HG03342 (cell line): ENCODE data around the gene ZNF438.
"Not testable (repeated sequence)": the region's sequence is repeated elsewhere in the genome, so short reads cannot be mapped to it uniquely, and the experiment has no call there.

ENCODE experiments used
- ATAC-seq: cut with Tn5 transposase; IDR thresholded peaks from one replicate; pipeline ENCODE4 v1.9.1; 2021; ENCODE audit warnings: mild to moderate bottlenecking, moderate library complexity; ENCODE audit not compliant: unreplicated experiment

Gene ZNF438

DNA sequence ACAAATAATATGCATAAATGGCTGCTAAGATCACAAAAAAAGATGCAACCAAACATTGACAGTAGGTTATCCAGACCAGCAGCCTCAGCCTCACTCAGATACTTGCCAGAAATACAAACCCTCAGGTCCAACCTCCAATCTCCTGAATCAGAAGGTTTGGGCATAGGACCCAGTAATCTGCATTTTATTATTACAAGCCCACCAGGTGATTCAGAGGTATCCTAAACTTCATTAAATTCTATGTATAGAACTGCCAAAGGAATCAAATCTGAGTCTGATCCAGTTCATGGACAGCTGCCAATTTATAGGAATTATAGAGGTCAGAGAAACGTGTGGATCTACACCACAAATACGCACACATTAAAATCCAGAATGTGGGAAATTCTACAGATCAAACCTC lies 41.3 kb downstream of the ZNF438 start:
- ATAC-seq, result no peak

DNA sequence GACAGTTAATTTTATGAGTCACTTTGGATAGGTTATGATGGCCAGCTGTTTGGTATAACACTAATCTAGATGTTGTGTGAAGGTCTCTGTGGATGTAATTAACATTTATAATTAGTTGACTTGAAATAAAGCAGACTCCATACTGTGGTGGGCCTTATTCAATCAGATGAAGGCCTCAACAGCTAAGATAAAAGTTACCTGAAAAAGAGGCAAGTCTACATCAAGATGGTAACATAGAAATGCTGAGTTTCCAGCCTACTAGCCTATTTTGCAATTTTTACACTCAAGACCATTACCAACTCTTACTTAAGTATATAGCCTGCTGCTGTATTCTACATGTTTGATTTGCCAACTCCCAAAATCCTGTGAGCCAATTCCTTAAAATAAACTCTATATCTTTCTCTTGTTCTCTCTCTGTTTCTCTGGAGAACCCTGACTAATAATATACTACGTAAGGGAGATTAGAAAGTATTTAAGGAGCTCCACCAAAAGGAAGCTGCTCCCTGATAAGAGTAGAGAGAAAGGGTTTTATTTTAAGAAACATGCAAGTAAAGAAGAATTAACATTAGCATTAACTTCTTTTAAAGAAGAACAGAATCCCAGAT lies 42.7 kb downstream of the ZNF438 start:
- ATAC-seq, result no peak

DNA sequence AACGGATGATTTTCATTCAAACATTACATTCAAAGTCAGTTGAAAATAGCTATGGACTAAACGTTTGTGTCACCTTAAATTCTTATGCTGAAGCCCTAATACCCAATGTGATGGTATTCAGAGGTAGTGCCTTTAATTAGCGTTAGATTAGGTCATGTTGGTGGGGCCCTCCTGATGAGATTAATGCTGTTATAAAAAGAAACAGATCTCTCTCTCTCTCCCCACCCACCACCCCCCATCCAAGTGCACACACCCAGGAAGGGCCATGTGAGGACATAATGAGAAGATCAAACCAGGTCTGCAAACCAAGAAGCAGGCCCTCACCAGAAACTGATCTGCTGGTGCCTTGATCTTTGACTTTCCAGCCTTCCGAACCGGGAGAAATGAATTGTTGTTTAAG lies 44.2 kb downstream of the ZNF438 start:
- ATAC-seq, result no peak

DNA sequence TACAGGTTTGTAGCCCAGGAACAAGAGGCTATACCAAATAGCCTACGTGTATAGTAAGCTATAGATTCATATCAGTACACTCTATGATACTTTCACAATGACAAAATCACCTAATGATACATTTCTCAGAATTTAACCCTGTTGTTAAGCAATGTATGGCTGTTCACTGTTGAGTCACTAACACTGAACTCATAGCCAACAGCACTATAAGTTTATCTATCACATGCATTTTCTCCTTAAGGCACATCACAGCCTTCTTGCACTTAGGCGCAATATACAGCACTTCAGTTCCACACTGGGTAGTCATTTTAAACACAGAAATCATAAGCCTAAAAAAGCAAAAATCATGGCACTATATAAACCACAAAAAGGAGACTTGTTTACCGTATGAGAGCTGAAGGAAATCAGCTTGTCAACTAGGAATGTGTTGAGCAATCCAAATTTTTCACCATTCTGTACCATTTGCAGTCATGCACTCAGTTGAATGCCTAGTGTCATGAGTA lies 45.6 kb downstream of the ZNF438 start:
- ATAC-seq, result no peak

DNA sequence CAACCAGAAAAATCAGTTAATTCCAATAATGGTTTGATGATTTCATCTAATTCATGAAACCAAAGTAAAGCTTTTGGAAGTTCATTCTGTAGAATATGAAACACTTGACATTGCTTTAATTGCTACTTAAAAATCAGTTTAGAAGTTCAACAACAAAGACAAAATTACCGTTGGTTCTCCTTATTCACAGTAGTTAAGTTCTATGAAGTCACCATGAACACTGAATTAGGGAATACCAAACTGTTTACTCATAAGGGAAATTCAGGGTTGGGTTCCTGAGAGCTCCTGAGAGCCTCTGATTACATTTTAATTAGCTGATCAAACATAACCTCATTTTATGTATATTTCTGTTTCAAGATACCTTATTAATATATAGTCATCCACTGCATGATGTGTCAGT lies 46.2 kb downstream of the ZNF438 start:
- ATAC-seq, result no peak

DNA sequence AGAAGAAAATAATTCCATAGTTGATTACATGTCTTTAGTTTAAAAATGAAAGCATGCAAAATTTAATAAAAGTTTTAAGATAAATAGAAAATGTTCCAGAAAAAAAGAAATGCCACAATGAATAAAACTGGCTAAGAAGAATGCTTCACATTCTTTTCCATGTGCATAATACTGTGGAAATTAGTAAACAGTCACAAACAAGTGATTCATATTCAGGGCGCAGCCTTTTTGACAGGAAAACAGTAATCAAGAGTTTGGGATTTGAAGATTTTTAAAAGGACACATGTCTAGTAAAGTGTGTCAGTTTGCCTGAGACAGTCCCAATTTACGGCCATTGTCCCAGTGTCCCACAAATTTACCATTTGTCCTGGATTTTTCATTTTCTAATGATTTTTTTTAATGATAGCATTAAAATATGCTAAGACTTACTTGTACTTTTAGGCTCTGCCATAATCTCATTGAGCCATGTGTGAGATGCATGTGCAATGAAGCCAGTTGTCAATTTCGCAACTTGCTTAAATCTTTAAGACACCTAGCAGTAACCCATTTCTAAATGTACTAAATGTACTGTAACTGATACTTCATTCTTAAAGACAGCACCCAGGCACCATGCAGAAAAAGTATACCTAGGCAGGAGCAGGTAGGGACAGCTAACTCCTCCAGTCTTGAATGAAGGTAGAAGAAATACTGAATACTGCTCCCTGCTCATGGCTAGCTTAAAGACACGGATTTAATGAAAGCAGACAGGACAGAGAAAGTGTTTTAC lies 46.9 kb downstream of the ZNF438 start:
- no peak for ATAC-seq

DNA sequence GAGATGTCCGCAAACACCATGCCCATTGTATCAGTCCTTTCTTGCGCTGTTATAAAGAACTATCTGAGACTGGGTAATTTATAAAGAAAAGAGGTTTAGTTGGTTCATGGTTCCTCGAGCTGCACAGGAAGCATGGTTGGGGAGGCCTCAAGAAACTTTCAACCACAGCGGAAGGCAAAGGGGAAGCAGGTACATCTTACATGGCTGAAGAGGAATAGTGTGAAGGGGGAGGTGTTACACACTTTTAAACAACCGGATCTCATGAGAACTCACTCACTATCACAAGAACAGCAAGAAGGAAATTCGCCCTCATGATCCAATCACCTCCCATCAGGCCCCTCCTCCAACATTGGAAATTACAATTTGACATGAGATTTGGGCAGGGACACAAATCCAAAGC lies 48.5 kb downstream of the ZNF438 start:
- not testable (repeated sequence) for ATAC-seq

DNA sequence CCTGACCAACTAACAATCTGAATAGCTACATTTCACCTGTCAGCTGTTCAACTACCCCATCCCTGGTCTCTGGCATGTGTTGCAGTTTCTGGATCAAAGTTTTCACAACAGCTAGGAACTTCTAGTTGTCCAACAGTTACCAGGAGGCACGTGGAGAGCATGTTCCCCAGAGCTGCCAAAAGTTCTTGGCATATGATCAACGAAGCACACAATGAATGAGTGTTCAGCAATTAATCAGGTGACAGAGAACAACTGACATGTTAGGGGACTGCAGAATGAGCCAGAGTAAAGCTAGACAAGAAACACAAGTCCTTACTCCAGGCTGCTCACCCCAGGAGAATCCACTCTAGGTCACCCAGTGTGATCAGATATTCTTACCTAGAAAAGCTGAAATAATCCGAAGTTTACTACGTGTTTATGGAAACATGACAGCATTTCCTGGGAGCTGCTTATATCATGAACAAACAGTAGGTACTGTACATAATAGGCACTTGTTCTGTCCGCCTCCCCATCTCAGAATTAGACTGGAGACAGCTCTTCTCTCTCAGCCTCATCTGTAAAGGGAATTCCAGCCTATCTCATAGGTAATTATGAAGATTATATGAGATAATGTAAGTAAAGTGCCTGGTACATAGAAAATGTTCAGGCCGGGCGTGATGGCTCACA lies 50.6 kb downstream of the ZNF438 start:
- no peak for ATAC-seq

DNA sequence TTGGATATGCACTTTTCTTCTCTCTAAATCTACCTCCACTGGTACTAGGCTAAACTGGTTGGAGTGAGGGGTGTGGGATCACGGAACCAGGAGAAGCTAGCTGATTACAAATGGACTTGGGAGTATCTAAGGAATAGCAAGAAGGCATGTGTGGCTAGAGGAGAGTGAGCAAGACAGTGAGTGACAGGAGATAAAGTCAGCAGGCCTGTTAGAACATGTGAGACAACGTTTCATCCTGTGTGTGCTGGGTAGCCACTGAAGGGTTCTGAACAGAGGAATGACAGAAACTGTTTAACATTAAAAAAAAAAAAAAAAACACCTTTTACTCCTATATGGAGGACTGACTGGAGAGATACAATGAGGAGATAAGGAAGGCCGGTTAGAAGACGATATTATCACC lies 51.7 kb downstream of the ZNF438 start:
- ATAC-seq, result no peak

DNA sequence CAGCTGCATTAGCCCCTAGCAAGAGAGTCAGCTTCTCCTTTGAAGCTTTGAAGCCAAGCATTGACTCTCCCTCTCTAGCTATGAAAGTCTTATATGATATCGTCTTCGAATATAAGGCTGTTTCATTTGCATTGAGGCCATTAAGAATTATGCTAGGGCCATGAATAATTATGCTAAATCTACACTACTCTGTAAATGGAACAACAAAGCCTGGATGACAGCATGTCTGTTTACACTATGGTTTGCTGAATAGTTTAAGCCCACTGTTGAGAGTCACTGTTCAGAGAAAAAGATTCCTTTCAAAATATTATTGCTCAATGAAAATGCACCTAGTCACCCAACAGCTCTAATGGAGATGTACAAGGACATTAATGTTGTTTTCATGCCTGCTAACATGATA lies 52.8 kb downstream of the ZNF438 start:
- no peak for ATAC-seq

DNA sequence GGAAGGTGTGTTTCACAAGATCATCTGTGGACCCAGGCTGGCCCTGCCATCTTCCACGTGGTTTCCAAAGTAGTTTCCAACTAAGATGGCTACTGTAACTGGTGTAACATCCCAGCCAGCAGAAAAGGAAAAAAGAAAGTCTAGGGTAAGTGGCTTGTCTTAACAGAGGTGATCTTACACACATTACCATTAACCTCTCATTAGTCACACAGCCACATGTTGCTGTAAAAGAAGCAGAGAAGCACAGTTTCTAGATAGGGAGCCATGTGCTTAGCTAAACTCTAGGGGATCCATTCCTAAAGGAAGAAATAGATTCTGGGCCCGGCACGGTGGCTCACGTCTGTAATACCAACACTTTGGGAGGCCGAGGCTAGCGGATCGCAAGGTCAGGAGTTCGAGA lies 54.3 kb downstream of the ZNF438 start:
- ATAC-seq, result no peak

DNA sequence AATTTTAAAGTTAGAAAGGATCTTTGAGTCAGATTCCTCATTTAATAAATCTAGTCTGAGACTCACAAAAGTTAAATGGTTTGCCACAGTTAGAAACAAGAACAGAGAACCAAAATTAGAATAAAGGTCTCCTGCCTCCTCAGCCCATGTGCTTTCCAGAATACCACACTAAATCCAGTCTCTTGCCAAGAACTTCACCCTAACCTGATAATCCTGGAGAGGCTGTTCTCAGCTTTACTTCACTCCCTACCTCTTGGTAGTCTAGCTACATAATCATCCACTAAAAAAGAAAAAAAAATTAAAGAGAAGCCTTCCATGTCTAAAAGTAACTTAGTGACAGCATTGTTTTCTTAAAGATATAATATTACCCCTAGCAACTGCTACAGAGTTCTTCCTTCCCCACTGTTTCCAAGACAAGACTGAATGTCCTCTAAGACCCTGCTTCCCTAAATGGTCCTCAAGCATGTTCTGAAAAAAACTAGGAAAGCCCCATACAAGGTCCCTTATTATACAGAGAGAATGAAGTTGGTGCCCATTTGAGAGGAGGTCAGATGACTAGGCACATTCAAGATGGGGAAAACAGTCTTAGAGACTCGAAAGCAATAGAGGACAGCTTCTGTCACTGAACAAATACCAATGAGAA lies 56.8 kb downstream of the ZNF438 start:
- ATAC-seq, result no peak

DNA sequence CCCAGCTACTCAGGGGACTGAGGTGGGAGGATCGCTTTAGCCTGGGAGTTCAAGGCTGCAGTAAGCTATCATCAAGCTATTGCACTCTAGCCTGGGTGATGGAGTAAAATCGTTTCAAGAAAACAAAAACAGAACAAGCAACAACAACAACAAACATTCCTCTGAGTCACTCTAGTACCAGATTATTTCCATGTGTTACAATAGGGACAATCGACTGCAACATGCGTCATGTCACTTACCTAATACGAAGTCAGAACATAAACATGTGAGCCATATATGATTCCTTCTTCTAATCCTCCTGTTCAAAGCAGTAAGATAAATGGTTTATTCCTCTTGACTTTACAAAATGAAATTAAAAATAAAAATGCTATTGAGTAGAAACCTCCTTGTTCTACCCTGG lies 57.3 kb downstream of the ZNF438 start:
- no peak for ATAC-seq

DNA sequence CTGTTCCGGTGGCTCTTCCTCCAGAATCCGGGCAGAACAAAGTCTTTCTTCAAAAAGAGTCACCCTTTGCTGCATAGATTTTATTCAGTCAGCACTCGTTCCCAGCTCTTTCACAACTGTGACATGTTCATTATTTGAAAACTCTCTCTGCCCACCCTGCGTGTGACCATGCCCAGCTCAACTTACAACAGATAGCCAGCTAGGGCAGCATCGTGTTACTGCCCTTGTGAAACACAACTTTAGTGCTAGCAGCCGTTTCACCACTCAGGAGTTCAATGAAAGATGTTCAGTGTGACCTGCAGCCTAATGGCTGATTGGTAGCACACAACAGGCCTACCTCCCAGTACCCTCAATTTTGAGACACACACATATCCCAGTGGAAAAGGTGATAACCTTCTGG lies 57.9 kb downstream of the ZNF438 start:
- ATAC-seq, result no peak

DNA sequence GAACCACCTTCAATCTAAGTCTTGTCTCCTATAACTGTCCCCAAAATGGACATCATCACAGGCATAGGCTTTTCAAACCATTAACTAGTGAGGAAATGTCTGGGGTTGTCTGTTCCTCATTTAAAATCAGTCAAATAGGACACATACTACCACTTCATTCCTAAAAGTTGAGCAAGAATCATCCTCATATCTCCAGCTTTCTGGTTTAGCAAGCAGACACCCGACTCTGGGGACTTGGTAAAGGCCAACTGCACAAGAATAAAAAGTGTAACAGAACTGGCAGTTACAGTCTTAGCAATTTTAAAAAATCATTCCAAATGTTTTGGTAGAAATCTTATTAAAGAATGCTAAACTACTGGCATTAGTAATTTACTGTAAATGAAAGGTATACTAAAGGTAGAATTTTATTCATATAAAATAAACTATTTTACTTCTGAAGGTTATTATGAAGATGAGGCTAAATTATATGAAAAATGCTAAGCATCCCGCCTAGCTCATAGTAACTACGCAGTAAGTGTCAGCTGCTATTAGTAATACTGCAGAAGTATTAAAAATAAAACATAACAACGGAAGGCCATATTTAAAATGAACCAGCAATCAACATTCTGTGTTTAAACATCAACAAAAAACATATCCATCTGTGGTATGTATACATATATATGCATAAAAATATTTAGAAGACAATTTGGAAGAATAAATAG lies 60.8 kb downstream of the ZNF438 start:
- no peak for ATAC-seq

DNA sequence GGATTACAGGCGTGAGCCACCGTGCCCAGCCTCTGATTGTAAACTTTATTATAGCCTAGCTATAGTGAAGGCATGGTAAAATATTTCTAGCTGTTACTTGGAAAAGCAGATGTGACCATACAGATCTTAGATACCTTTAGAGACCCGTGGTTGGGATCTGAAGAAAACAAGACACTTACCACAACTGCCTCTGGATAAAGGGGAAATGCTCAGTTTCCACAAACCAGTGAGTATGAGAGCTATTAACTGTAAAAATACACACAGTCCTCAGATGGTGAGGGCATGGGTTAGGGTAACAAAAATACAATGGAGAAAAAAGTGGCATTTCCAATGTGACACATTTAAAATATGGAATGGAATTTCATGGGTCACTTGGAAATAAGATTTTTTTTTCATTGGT lies 63.0 kb downstream of the ZNF438 start:
- no peak for ATAC-seq

DNA sequence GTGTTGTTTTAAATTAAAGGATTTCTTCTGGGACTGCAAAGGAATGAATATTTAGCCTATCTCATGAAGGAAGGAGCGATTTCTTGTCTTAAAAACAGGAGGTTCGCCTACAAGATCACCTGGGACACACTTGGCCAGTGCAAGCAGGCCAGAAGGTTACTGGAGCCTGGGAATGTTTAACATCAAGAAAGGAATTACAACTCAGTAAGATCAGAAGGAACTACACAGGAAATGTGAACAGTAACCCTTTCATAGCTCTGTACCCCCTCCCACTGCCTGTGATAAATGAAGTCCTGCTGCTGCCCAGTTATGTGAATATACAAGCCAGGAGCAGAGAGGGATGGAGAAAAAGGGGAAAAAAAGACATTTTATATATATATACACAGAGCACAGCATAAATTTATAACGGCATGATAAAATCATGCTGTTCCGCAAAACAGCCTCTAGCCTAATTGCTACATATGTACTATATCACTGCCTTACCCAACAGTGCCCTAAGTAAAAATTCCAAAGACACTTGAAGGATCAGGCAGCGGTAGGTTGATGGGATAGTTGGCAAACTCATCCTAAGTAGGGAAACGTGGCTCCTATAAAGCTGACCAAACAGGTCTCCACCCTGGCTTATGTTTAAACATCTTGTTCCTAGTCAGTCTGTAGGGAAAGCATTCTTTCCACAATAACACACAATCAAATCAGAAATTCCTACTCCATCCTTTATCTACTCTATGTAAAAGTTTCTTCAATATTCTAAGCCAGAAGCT lies 63.8 kb downstream of the ZNF438 start:
- ATAC-seq, result no peak

DNA sequence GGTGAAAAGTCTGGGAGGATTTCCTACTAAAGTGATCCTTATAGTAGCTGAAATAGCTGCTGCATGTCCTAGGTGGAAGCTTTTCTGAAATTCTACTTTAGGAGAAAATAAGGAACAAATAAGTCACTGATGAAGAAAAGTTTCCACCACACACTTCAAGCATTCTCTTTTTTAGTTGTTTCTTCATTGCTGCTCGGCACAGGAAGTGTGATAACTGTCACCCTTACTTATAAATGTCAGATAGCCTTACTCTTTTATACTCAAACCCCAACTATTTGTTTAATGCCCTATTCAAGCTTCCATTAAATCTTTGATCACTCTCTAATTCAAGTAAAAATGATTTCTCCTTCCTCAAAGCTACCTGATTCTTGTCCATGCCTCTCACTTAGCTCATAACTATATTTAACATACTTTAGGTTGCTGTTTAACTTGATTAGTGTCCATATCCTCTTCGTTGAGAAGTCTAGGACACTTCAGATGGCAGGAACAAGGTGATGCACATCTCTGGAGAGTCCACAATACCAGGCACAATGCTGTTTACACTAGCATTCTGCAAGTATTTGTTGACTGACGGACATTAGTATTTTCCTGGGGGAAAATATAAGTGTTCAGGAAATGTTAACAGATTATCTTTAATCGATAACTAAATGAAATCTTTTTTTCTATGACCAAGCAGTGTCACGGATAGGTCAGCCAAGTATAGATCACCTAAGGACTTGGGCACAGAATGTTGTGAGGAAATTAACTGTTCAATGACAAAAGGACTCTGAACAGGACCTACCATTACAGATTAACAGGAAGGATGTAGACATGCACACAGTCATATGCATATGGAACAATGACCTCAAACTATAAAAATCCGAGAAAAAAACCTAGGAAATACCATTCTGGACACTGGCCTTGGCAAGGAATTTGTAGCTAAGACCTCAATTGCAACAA lies 67.4 kb downstream of the ZNF438 start:
- ATAC-seq, result no peak

DNA sequence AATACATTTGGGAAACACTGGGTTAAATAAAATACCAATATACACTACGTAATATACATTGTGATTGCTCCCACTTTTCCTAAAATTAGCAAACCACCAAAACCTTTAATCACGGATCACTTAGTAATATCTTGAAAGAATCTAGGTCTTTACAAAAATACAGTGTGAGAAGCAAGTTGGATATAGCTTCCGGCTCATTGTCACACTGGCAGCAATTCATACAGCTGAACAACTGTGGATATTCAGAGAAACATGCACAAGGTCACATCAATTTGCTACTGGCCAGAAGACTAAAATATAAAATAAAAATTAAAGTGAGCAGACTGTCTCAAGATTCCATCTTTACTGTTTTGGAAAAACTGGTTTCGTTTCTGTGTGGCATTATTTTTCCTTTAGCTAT lies 69.1 kb downstream of the ZNF438 start:
- no peak for ATAC-seq
